ENCODE data around the gene RPGRIP1L. TPM values are rescaled to one million over a fixed set of nuclear protein-coding genes. Genes with fewer than 3 reads are reported as not detected.
A peak's percentile ranks its signal among the peaks of the same experiment; 100 is the strongest.

The RPGRIP1L gene
- total and polyA plus RNA-seq, 2 of the 13 experiments (the other 11 are each of a cell fraction or from before 2014, with no cell fraction given): 5.0 to 13.5 TPM

DNA sequence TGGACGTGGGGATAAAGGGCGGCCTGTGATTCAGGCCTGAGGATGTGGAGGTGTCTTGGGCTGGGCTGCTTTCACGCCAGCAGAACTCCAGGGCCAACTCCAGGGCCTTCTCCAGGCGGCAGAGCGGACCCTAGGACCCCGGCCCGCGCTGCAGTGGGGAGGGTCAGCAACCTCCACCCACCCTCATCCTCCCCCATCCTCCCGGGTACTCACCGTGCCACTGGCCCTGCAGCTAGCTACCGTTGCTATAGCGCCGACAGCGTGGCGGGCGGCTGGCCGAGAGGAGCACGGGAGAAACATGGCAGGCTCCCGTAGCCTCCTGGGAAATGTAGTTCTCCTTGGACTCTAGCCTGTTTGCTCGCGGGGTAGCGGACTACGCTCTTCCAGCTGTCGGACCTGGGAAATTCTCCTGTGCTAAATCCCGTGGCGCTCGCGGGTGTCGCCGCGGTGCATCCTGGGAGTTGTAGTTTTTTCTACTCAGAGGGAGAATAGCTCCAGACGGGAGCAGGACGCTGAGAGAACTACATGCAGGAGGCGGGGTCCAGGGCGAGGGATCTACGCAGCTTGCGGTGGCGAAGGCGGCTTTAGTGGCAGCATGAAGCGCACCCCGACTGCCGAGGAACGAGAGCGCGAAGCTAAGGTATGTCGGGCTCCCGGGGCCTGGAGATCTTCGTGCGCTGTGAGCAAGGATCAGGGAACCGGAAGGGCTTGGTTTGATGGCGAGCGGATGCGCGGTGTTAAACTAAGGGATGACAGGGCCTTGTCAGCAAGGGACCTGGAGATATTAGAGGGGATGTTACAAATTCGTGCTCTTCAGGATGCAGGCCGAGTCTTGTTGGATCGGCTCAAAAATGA, at the start of gene RPGRIP1L, which contains the start of gene FTO (continued):
- TF ChIP-seq, protein P1, sequence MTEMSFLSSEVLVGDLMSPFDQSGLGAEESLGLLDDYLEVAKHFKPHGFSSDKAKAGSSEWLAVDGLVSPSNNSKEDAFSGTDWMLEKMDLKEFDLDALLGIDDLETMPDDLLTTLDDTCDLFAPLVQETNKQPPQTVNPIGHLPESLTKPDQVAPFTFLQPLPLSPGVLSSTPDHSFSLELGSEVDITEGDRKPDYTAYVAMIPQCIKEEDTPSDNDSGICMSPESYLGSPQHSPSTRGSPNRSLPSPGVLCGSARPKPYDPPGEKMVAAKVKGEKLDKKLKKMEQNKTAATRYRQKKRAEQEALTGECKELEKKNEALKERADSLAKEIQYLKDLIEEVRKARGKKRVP (CRISPR knock-in tag; IDR thresholded peaks at IDR 0.05): peak in 1 of 2 experiments; percentile 51; a peak in 1 of 4 replicates
- TF ChIP-seq, protein P2, sequence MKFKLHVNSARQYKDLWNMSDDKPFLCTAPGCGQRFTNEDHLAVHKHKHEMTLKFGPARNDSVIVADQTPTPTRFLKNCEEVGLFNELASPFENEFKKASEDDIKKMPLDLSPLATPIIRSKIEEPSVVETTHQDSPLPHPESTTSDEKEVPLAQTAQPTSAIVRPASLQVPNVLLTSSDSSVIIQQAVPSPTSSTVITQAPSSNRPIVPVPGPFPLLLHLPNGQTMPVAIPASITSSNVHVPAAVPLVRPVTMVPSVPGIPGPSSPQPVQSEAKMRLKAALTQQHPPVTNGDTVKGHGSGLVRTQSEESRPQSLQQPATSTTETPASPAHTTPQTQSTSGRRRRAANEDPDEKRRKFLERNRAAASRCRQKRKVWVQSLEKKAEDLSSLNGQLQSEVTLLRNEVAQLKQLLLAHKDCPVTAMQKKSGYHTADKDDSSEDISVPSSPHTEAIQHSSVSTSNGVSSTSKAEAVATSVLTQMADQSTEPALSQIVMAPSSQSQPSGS (CRISPR knock-in tag; IDR thresholded peaks at IDR 0.05): peak; percentile 68
- TF ChIP-seq ASH2L (IDR thresholded peaks at IDR 0.05; ENCODE audit: insufficient read length, low read depth, low read length) (peak; percentile 95), ZNF629 (CRISPR knock-in tag; conservative IDR thresholded peaks at IDR 0.05) (no peak), MEIS2 (CRISPR knock-in tag; IDR thresholded peaks at IDR 0.05) (0 out of 2 replicates have a peak, but pooled peaks have one; percentile 63), ZNF557 (CRISPR knock-in tag; IDR thresholded peaks at IDR 0.05) (no peak), EP300 (IDR thresholded peaks at IDR 0.05; ENCODE audit: low read depth in 2 of 2, low read length in 2 of 2) (peak in 1 of 2 experiments; percentile 48; a peak in 1 of 4 replicates), EP300 (CRISPR knock-in tag; IDR thresholded peaks at IDR 0.05; ENCODE audit: borderline replicate concordance) (peak; percentile 45), SRSF9 (IDR thresholded peaks at IDR 0.05; ENCODE audit: borderline replicate concordance, insufficient read depth, low read depth, low read length, poor library complexity, severe bottlenecking) (no peak), GATA4 (IDR thresholded peaks at IDR 0.05; ENCODE audit: borderline replicate concordance, low read depth) (no peak), SOX6 (IDR thresholded peaks at IDR 0.05) (no peak), SOX6 (CRISPR knock-in tag; IDR thresholded peaks at IDR 0.05) (peak; percentile 64), HDAC6 (IDR thresholded peaks at IDR 0.05; ENCODE audit: low read depth, low read length) (no peak), ZIK1 (CRISPR knock-in tag; IDR thresholded peaks at IDR 0.05; ENCODE audit: borderline replicate concordance, low read depth) (no peak; the same call in 1 of the 2 replicates)
- TF ChIP-seq, protein P3, sequence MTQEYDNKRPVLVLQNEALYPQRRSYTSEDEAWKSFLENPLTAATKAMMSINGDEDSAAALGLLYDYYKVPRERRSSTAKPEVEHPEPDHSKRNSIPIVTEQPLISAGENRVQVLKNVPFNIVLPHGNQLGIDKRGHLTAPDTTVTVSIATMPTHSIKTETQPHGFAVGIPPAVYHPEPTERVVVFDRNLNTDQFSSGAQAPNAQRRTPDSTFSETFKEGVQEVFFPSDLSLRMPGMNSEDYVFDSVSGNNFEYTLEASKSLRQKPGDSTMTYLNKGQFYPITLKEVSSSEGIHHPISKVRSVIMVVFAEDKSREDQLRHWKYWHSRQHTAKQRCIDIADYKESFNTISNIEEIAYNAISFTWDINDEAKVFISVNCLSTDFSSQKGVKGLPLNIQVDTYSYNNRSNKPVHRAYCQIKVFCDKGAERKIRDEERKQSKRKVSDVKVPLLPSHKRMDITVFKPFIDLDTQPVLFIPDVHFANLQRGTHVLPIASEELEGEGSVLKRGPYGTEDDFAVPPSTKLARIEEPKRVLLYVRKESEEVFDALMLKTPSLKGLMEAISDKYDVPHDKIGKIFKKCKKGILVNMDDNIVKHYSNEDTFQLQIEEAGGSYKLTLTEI (CRISPR knock-in tag; conservative IDR thresholded peaks at IDR 0.05): no peak
- TF ChIP-seq, protein P4, sequence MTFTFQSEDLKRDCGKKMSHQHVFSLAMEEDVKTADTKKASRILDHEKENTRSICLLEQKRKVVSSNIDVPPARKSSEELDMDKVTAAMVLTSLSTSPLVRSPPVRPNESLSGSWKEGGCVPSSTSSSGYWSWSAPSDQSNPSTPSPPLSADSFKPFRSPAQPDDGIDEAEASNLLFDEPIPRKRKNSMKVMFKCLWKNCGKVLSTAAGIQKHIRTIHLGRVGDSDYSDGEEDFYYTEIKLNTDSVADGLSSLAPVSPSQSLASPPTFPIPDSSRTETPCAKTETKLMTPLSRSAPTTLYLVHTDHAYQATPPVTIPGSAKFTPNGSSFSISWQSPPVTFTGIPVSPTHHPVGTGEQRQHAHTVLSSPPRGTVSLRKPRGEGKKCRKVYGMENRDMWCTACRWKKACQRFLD (CRISPR knock-in tag; IDR thresholded peaks at IDR 0.05; ENCODE audit: borderline replicate concordance): 0 out of 2 replicates have a peak, but pooled peaks have one; percentile 72
- TF ChIP-seq, protein P5, sequence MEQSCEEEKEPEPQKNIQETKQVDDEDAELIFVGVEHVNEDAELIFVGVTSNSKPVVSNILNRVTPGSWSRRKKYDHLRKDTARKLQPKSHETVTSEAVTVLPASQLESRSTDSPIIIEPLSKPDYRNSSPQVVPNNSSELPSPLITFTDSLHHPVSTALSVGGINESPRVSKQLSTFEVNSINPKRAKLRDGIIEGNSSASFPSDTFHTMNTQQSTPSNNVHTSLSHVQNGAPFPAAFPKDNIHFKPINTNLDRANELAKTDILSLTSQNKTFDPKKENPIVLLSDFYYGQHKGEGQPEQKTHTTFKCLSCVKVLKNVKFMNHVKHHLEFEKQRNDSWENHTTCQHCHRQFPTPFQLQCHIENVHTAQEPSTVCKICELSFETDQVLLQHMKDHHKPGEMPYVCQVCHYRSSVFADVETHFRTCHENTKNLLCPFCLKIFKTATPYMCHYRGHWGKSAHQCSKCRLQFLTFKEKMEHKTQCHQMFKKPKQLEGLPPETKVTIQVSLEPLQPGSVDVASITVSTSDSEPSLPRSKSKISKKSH (CRISPR knock-in tag; IDR thresholded peaks at IDR 0.05; ENCODE audit: borderline replicate concordance): peak; percentile 82; the same call in 1 of the 2 replicates
- TF ChIP-seq, protein P6, sequence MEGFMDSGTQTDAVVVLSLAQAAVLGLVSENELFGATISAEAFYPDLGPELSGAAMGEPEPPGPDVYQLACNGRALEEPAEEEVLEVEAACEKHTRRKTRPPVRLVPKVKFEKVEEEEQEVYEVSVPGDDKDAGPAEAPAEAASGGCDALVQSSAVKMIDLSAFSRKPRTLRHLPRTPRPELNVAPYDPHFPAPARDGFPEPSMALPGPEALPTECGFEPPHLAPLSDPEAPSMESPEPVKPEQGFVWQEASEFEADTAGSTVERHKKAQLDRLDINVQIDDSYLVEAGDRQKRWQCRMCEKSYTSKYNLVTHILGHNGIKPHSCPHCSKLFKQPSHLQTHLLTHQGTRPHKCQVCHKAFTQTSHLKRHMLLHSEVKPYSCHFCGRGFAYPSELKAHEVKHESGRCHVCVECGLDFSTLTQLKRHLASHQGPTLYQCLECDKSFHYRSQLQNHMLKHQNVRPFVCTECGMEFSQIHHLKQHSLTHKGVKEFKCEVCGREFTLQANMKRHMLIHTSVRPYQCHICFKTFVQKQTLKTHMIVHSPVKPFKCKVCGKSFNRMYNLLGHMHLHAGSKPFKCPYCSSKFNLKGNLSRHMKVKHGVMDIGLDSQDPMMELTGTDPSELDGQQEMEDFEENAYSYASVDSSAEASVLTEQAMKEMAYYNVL (CRISPR knock-in tag; IDR thresholded peaks at IDR 0.05; ENCODE audit: borderline replicate concordance): peak; percentile 7; the same call in 1 of the 2 replicates
